CD4-positive, CD25-positive, alpha-beta regulatory T cell (primary cell): ENCODE results near the gene ZBTB45. TPM values are rescaled to one million over a fixed set of nuclear protein-coding genes. Genes with fewer than 3 reads are reported as not detected.

Experiments used
- ATAC-seq, 2 donors: fragments of 150-1000 bp; cut with Tn5 transposase; one replicate each; pipeline ENCODE4 v1.10.0; 2021; ENCODE audit warnings: low read depth in 2 of 2, moderate number of reproducible peaks in 2 of 2, moderate library complexity in 1 of 2
- DNase-seq, 3 donors: peaks; one replicate each; pipeline versions ENCODE4 v3.0.0 to v3.0.0-alpha.2; 2012 to 2022; ENCODE audit warnings: mixed read lengths in 1 of 3
- H3K27ac ChIP-seq: one replicate; pipeline ENCODE4 v1.7.0; 2013; ENCODE audit warnings: mild to moderate bottlenecking, low read length; ENCODE audit not compliant: insufficient read depth, poor library complexity, severe bottlenecking
- H3K27me3 ChIP-seq: one replicate; pipeline ENCODE4 v1.7.0; 2013; ENCODE audit warnings: low read length; ENCODE audit not compliant: control insufficient read depth, insufficient read depth
- H3K36me3 ChIP-seq: one replicate; pipeline ENCODE4 v1.7.0; 2013; ENCODE audit warnings: mild to moderate bottlenecking, low read length, moderate library complexity; ENCODE audit not compliant: control insufficient read depth, insufficient read depth
- H3K4me1 ChIP-seq: 2 replicates; pipeline ENCODE4 v1.7.0; 2013; ENCODE audit warnings: mild to moderate bottlenecking, low read length; ENCODE audit not compliant: insufficient read depth, control insufficient read depth, poor library complexity, severe bottlenecking
- H3K4me3 ChIP-seq: one replicate; pipeline ENCODE4 v1.7.0; 2013; ENCODE audit warnings: low read depth, mild to moderate bottlenecking, low read length, moderate library complexity
- H3K9me3 ChIP-seq, 2 experiments: 1 replicate in 1 of 2; 2 replicates in 1 of 2; pipeline ENCODE4 v1.7.0; 2013; ENCODE audit warnings: low read length in 2 of 2, mild to moderate bottlenecking in 1 of 2, moderate library complexity in 1 of 2; ENCODE audit not compliant: control insufficient read depth in 2 of 2
- H3K27ac Mint-ChIP-seq, 3 donors: one replicate each; pipeline ENCODE4 v1.8.0; 2020 to 2022; ENCODE audit warnings: mild to moderate bottlenecking in 3 of 3, mixed read lengths in 3 of 3, moderate library complexity in 2 of 3
- H3K27me3 Mint-ChIP-seq: one replicate; pipeline ENCODE4 v1.8.0; 2022; ENCODE audit warnings: mild to moderate bottlenecking, mixed read lengths
- H3K36me3 Mint-ChIP-seq: one replicate; pipeline ENCODE4 v1.8.0; 2020; ENCODE audit warnings: mixed read lengths
- H3K4me1 Mint-ChIP-seq, 4 donors: one replicate each; pipeline ENCODE4 v1.8.0; 2020 to 2022; ENCODE audit warnings: mixed read lengths in 4 of 4, mild to moderate bottlenecking in 1 of 4
- H3K4me3 Mint-ChIP-seq, 4 donors: one replicate each; pipeline ENCODE4 v1.8.0; 2020 to 2022; ENCODE audit warnings: mild to moderate bottlenecking in 4 of 4, mixed read lengths in 4 of 4, moderate library complexity in 3 of 4
- H3K9me3 Mint-ChIP-seq, 7 donors: one replicate each; pipeline ENCODE4 v1.8.0; 2020 to 2022; ENCODE audit warnings: mixed read lengths in 7 of 7, mild to moderate bottlenecking in 3 of 7, moderate library complexity in 2 of 7
- polyA plus RNA-seq, 4 donors: library from polyadenylated mRNA; unstranded; fragments of 300-500 nt; fragmentation: Illumina TruSeq; gene quantifications; one replicate each; pipeline ENCODE4 v1.2.3, GENCODE V29; 2021
- total RNA-seq: library from RNA; stranded (reverse); gene quantifications from one replicate; pipeline ENCODE4 v1.2.3, GENCODE V29; 2022

The ZBTB45 gene
- total and polyA plus RNA-seq, 5 donors from 2014 or later = 4.2 to 8.0 (median 5.0) TPM

DNA sequence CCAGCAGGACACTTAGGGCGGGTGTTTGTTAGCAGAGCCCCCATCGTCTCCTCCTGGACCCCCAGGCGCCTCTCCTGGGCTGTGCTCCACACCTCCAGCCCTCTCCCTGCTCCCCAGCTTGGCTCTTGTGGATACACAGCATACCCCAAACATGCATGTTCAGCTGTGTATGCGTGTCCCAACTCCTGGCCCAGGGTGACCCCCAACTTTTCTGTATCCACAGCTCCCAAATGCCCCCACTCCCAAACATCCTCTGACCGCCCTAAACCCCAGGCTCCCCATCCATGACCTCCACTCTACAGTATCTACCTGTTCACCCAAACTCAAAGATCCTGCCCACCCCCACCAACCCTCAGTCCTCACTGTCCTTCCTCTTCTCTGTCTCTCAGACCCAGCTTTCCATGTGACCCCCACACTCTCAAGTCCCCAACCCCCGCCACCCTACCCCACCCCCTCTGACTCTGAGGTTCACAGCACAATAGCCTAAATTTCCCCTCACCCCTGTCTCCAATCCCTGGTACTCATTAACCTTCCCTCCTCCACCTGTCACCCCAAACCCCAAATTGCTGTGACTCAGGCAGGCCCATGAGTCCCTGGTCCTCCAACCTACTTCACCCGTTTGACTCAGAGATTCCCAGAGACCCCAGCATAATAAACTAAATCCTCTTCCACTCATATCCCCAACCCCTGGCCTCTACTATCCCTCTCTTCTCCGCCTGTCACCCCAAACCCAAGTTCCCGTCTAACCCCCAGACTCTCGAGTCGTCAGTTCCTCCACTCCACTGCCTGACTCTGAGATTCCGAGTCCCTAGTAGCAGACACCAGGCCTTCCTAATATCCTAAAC, 37.8 kb upstream of the ZBTB45 start:
- Mint-ChIP-seq H3K27me3 (no peaks in the 10 kb centered on the region), H3K36me3 (peaks cover 21% of the 10 kb centered on the region)

DNA sequence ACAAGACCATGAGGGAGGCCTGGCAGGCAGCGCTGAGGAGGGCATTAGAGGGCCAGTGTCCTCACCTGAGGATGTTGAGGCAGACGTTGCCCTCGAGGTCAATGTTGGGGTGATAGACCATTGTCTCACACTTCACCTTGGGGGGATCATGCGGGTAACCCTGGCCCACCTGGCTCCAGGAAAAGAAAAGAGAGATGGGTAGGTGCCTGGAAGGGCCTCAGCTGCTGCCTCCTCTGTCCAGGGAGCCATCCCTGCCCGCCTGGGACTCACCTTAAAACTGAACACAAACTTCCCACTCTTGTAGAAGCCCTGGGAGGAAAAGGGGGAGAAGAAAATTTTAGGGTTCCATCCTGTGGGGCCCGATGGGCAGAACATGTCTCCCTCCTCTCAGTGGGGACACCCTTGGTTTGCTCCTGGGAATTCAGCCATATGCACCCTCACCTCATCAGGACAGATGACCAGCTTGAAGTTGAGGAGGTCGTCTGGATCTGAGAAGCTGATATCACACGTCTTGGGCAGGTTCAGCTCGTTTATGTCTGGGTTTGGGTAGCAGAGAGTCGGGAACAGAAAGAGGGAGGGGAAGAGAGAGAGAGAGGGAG, 37.1 kb upstream of the ZBTB45 start:
- Mint-ChIP-seq H3K36me3 (peaks cover 27% of the 10 kb centered on the region), H3K9me3 (peaks cover 0 to 2% (median 0%) of the 10 kb centered on the region in 7 donors), H3K27ac (peak overlapping the region; percentile 38 to 98 (median 62)), H3K4me3 (peak overlapping the region; percentile 76 to 97 (median 96)), H3K27me3 (no peaks in the 10 kb centered on the region), H3K4me1 (peaks cover 0 to 83% (median 46%) of the 10 kb centered on the region in 4 donors)
- Histone ChIP-seq H3K36me3 (peaks cover 22% of the 10 kb centered on the region), H3K27me3 (no peaks in the 10 kb centered on the region), H3K9me3 (no peaks in the 10 kb centered on the region), H3K27ac (peak overlapping the region; percentile 93), H3K4me1 (peaks cover 59% of the 10 kb centered on the region), H3K4me3 (peak overlapping the region; percentile 81)
- ATAC-seq (no peak), DNase-seq (no peak)

More for the DNA sequence above, 37.8 kb upstream of the ZBTB45 start:
- Histone ChIP-seq H3K27me3 (no peaks in the 10 kb centered on the region), H3K36me3 (peaks cover 15% of the 10 kb centered on the region), H3K27ac (peak overlapping the region; percentile 93), H3K9me3 (no peaks in the 10 kb centered on the region), H3K4me3 (peak overlapping the region; percentile 81), H3K4me1 (peaks cover 66% of the 10 kb centered on the region)
- Mint-ChIP-seq H3K27ac (peak overlapping the region; percentile 92 to 98 (median 94)), H3K9me3 (peaks cover 0 to 2% (median 0%) of the 10 kb centered on the region in 7 donors), H3K4me3 (peak overlapping the region; percentile 89 to 97 (median 96)), H3K4me1 (peaks cover 0 to 83% (median 45%) of the 10 kb centered on the region in 4 donors)
- DNase-seq (no peak), ATAC-seq (no peak)

DNA sequence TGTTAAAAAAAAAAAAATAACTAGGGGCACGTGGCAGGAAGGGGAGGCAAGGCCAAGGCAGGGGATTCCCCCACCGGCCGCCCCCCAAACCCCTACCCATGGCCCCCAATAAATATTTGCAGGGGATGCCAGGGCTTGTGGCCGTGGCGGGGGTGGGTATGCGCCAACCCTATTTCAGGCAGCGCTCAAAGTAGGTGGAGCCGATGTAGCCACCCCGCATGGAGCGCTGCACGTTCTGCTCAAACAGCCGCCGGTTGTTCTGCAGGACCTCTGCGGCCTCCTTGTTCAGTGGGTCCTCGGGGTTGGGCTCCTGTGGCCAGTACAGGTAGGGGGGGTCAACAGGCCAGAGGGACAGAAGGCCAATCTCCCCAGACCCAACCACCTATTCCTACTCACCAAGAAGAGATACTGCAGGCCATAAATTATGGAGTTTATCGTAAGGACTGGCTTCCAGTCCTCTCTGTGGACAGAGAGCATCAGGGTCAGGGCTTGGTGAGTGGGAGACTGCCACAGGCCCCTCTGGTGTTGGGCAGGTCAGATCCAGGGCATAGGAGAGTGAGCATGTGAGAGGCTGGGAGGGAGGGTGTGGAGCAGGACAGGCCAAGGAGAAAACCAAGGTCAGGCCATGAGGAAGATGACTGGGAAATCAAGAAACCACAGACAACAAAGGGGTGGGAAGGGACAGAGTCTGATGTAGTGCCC, 36.5 kb upstream of the ZBTB45 start:
- peaks cover 29% of the 10 kb centered on the region for H3K36me3 Mint-ChIP-seq
- H3K4me1 ChIP-seq = peaks cover 53% of the 10 kb centered on the region
- DNase-seq (no peak), ATAC-seq (no peak)
- H3K36me3 ChIP-seq = peaks cover 28% of the 10 kb centered on the region
- H3K4me3 ChIP-seq = no peak overlapping the region
- H3K4me3 Mint-ChIP-seq = peak overlapping the region; percentile 76 to 97 (median 96)
- no peaks in the 10 kb centered on the region for H3K27me3 Mint-ChIP-seq
- H3K4me1 Mint-ChIP-seq = peaks cover 0 to 77% (median 41%) of the 10 kb centered on the region in 4 donors
- H3K9me3 ChIP-seq = no peaks in the 10 kb centered on the region
- peaks cover 0 to 2% (median 0%) of the 10 kb centered on the region in 7 donors for H3K9me3 Mint-ChIP-seq
- H3K27ac Mint-ChIP-seq = peak overlapping the region; percentile 38 to 99 (median 99)
- H3K27ac ChIP-seq = peak overlapping the region; percentile 98
- no peaks in the 10 kb centered on the region for H3K27me3 ChIP-seq

DNA sequence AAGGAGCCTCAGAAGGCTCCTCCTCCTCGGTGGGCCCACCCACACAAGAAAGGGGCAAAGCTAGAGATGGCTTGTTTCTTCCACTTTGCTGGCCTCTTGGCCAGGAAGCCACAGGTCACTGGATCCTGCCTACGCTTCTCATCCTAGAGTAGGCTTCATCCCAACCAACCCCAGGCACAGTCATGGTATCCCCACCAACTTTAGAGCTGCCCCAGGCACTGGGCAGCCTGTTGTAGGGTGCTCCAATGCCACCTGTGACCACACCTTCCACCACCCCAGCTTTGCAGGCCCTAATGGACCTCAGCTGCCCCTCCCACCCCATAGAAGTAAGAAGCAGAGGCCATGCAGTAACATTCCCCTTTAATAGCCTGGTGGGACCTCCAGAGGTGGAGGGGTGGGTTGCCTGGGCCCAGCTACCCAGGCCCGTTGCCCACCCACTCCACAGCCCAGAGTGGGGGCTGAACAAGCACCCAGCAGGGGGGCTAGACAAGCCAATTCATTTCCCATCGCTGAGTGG, 35.8 kb upstream of the ZBTB45 start:
- Mint-ChIP-seq H3K27ac (peak overlapping the region; percentile 96 to 99 (median 99)), H3K9me3 (peaks cover 0 to 2% (median 0%) of the 10 kb centered on the region in 7 donors), H3K4me3 (peak overlapping the region; percentile 93 to 97 (median 96)), H3K36me3 (peaks cover 31% of the 10 kb centered on the region), H3K27me3 (no peaks in the 10 kb centered on the region), H3K4me1 (peaks cover 0 to 73% (median 39%) of the 10 kb centered on the region in 4 donors)
- Histone ChIP-seq H3K36me3 (peaks cover 35% of the 10 kb centered on the region), H3K4me1 (peaks cover 51% of the 10 kb centered on the region), H3K4me3 (peak overlapping the region; percentile 71), H3K27me3 (no peaks in the 10 kb centered on the region), H3K9me3 (no peaks in the 10 kb centered on the region), H3K27ac (peak overlapping the region; percentile 98)
- no peak for ATAC-seq
- no peak for DNase-seq

DNA sequence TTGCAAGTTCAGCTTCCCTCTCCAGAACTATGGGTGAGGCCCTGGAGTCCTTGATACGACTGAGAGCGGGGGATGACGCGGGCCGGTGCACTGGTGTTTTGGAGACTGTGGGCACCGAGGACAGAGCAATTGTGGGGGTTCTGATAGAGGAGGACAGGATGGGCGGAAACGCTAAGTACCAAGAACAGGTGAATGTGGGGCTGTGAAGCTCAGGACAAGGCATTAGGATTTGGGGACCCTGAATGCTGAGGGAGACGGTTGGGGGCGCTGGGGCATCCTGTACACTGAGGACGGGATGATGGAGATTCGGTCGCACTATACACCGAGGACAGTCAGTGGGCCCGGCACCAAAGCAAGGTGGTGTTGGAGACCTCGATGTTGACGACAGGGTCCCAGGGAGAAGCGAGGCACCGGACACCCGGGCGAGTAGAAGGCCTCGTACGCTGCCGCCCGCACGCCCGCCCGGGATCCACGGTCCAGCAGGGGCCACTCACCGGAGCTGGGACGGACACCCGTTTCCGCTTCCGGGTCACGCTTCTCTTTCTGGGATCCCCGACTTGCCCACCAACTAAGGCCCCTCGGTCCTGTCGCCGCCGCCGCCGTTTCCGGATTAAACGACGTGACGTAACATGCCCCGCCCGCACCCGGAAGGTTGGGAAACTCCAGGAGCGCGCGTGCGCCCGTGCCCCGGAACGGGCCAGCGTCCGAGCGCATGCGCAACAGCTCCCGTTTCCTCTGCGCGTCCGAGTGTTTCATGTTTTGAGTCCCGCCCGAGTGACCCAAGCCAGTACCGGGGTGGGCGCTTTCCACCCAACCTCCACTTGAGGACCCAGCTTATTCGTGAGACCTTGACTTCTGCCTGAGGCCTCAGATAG, 35.1 kb upstream of the ZBTB45 start, which contains the start of gene CHMP2A:
Gene CHMP2A (minus strand): TSS at position 612 of the 875 bp plus-strand sequence. CDS start 893 bp downstream, outside the sequence.
- Histone ChIP-seq H3K9me3 (no peaks in the 10 kb centered on the region), H3K4me3 (peak within 1 kb of the TSS; percentile 84), H3K27me3 (no peaks in the 10 kb centered on the region), H3K27ac (peak within 1 kb of the TSS; percentile 98), H3K36me3 (peaks cover 42% of the 10 kb centered on the region), H3K4me1 (peaks cover 47% of the 10 kb centered on the region)
- Mint-ChIP-seq H3K36me3 (peaks cover 31% of the 10 kb centered on the region), H3K27me3 (no peaks in the 10 kb centered on the region), H3K27ac (peak within 1 kb of the TSS; percentile 96 to 99 (median 99)), H3K9me3 (peaks cover 0 to 2% (median 0%) of the 10 kb centered on the region in 7 donors), H3K4me3 (peak within 1 kb of the TSS; percentile 96 to 97 (median 97)), H3K4me1 (peaks cover 0 to 68% (median 37%) of the 10 kb centered on the region in 4 donors)
- ATAC-seq = peak; percentile 32
- DNase-seq = peak; percentile 94 to 97 (median 96)

DNA sequence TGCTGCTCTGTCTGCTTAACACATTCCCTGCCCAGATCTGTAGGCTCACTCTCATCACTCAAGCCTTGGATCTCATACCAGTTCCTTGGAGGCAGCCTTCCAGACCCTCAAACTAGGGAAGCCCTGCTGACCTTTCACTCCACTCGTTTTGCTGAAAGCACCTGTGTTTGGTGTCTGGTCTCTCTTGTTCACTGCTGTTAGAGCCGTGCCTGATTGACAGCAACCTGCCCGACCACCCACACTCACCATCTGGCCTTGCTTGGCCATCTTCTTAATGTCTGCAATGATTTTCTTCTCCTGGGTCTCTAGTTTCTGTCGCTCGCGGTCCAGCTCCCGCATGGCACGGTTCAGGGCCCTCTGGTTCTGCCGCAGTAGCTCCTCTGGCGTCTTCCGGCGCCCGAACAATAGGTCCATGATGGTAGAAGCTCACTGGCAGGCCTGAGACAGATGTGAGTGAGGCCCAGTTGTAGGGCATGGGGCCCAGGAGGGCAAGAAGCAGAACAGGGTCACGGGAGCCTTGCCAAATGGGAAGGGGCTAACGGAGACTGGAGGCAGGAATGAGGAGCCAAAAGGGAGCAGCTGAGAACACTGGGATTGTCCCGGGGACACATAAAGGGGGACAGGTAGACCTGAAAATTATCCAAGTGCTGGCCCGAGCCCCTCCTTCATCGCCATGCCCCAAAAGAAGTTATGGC, 34.3 kb upstream of the ZBTB45 start:
- Mint-ChIP-seq H3K36me3 (peaks cover 28% of the 10 kb centered on the region), H3K27ac (peak overlapping the region; percentile 75 to 99 (median 99)), H3K4me3 (peak overlapping the region; percentile 93 to 97 (median 96)), H3K4me1 (peaks cover 0 to 63% (median 33%) of the 10 kb centered on the region in 4 donors), H3K9me3 (peaks cover 0 to 2% (median 0%) of the 10 kb centered on the region in 7 donors), H3K27me3 (no peaks in the 10 kb centered on the region)
- Histone ChIP-seq H3K9me3 (no peaks in the 10 kb centered on the region), H3K4me1 (peaks cover 42% of the 10 kb centered on the region), H3K27ac (peak overlapping the region; percentile 98), H3K36me3 (peaks cover 50% of the 10 kb centered on the region), H3K27me3 (no peaks in the 10 kb centered on the region), H3K4me3 (peak overlapping the region; percentile 84)
- DNase-seq (no peak), ATAC-seq (no peak)
